NAMALWA (cell line): Measurements from ENCODE around the gene TBC1D9.

Experiments
- DNase-seq: peaks from one replicate; pipeline ENCODE4 v3.0.0-alpha.2; 2015; ENCODE audit warnings: low spot score

Gene TBC1D9

GRCh38 chr4:140690093-140690492, 66.1 kb downstream of the TBC1D9 start:
- no peak for DNase-seq

- no peak for DNase-seq
Observed at GRCh38 chr4:140689623-140690022, 66.6 kb downstream of the TBC1D9 start.

GRCh38 chr4:140688711-140689598, 67.2 kb downstream of the TBC1D9 start:
- DNase-seq: no peak

GRCh38 chr4:140686796-140687195, 69.4 kb downstream of the TBC1D9 start:
- no peak for DNase-seq

GRCh38 chr4:140684314-140684713, 71.9 kb downstream of the TBC1D9 start:
- DNase-seq: no peak

- no peak for DNase-seq
Observed at GRCh38 chr4:140681201-140681600, 75.0 kb downstream of the TBC1D9 start.

- no peak for DNase-seq
Observed at GRCh38 chr4:140680686-140681085, 75.5 kb downstream of the TBC1D9 start.

- no peak for DNase-seq
Observed at GRCh38 chr4:140679576-140679975, 76.6 kb downstream of the TBC1D9 start.

- DNase-seq: no peak
Observed at GRCh38 chr4:140675599-140676231, 80.5 kb downstream of the TBC1D9 start.

GRCh38 chr4:140673729-140674128, 82.5 kb downstream of the TBC1D9 start:
- DNase-seq: no peak

GRCh38 chr4:140672416-140672815, 83.8 kb downstream of the TBC1D9 start:
- DNase-seq: no peak

- no peak for DNase-seq
Observed at GRCh38 chr4:140668111-140668510, 88.1 kb downstream of the TBC1D9 start.

GRCh38 chr4:140666889-140667614, 89.1 kb downstream of the TBC1D9 start:
- DNase-seq: peak; percentile 5

- DNase-seq: no peak
Observed at GRCh38 chr4:140662082-140662869, 93.9 kb downstream of the TBC1D9 start.

GRCh38 chr4:140661550-140661949, 94.6 kb downstream of the TBC1D9 start:
- no peak for DNase-seq

GRCh38 chr4:140659943-140660700, 96.1 kb downstream of the TBC1D9 start:
- DNase-seq: no peak

GRCh38 chr4:140654495-140654814, 101.7 kb downstream of the TBC1D9 start:
- DNase-seq: no peak

GRCh38 chr4:140653718-140654494, 102.3 kb downstream of the TBC1D9 start:
- DNase-seq: no peak

GRCh38 chr4:140652601-140653000, 103.6 kb downstream of the TBC1D9 start:
- DNase-seq: no peak

GRCh38 chr4:140648716-140649308, 107.4 kb downstream of the TBC1D9 start:
- no peak for DNase-seq
